Stimulated activated CD4-positive, alpha-beta T cell treated with anti-CD3 and anti-CD28 coated beads, Interleukin-2, amount 100 ng/mL, for 48 hours (primary cell): Measurements from ENCODE around the gene ABCA1.

Experiments
- DNase-seq, 2 donors: peaks; one replicate each; pipeline ENCODE4 v3.0.0-alpha.2; 2020

The ABCA1 gene

GRCh38 chr9:104836767-104837166 is 91.2 kb downstream of the ABCA1 start:
- DNase-seq = no peak

- no peak for DNase-seq
Measured at GRCh38 chr9:104836235-104836634, 91.7 kb downstream of the ABCA1 start.

- DNase-seq = no peak
Measured at GRCh38 chr9:104835161-104835560, 92.8 kb downstream of the ABCA1 start.

GRCh38 chr9:104833696-104834095 is 94.3 kb downstream of the ABCA1 start:
- DNase-seq = no peak

GRCh38 chr9:104831681-104832080 is 96.3 kb downstream of the ABCA1 start:
- no peak for DNase-seq

GRCh38 chr9:104826911-104827310 is 101.0 kb downstream of the ABCA1 start:
- DNase-seq = no peak

GRCh38 chr9:104826079-104826775 is 101.7 kb downstream of the ABCA1 start:
- DNase-seq = no peak

GRCh38 chr9:104820336-104820735 is 107.6 kb downstream of the ABCA1 start:
- no peak for DNase-seq

GRCh38 chr9:104819033-104819432 is 108.9 kb downstream of the ABCA1 start:
- no peak for DNase-seq

GRCh38 chr9:104817437-104817836 is 110.5 kb downstream of the ABCA1 start:
- DNase-seq = no peak

- DNase-seq = no peak
Measured at GRCh38 chr9:104815851-104816565, 111.9 kb downstream of the ABCA1 start.

- DNase-seq = no peak
Measured at GRCh38 chr9:104810421-104811339, 117.3 kb downstream of the ABCA1 start.

- DNase-seq = no peak
Measured at GRCh38 chr9:104808035-104808614, 119.8 kb downstream of the ABCA1 start.

GRCh38 chr9:104805441-104805840 is 122.5 kb downstream of the ABCA1 start:
- DNase-seq = no peak

- DNase-seq = no peak
Measured at GRCh38 chr9:104802906-104803305, 125.0 kb downstream of the ABCA1 start.

- no peak for DNase-seq
Measured at GRCh38 chr9:104802110-104802509, 125.8 kb downstream of the ABCA1 start.

GRCh38 chr9:104800068-104800785 is 127.7 kb downstream of the ABCA1 start:
- no peak for DNase-seq

- DNase-seq = no peak
Measured at GRCh38 chr9:104798209-104798995, 129.6 kb downstream of the ABCA1 start.

- no peak for DNase-seq
Measured at GRCh38 chr9:104795857-104796256, 132.1 kb downstream of the ABCA1 start.

GRCh38 chr9:104795082-104795481 is 132.9 kb downstream of the ABCA1 start:
- DNase-seq = no peak

- DNase-seq = no peak
Measured at GRCh38 chr9:104794070-104794469, 133.9 kb downstream of the ABCA1 start.

- DNase-seq = no peak
Measured at GRCh38 chr9:104788251-104788650, 139.7 kb downstream of the ABCA1 start.
